ENCODE data around the gene POLH.
"Not testable (repeated sequence)": the region's sequence is repeated elsewhere in the genome, so short reads cannot be mapped to it uniquely, and the experiment has no call there.

POLH gene

DNA sequence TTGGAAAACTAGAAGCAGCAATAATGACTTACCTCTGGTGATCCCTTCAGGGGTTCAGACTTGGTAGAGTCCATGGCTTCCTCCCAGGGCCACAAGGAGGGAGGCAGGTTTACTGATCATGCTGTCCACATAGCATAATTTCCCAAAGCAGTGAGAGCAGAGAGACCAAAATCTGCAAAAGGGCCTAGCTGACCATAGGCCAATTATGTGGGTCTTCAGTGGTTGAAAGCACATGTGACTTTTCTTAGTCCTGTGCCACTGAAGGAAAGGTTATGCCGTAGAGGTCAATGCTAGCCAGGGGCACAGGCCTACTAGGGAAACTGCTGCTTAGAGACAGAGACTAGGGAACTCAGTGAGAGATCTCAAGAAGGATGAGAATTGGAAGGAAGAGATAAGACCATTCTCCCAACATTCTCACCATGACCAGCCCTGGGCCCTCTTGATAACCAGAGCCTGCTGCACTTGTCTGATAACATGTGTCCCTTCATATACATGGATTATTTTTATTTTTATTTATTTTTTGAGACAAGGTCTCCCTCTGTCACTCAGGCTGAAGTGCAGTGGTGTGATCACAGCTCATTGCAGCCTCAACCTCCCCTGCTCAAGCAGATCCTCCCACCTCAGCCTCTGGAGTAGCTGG lies 55.1 kb downstream of the POLH start:
- DNase-seq = no peak

DNA sequence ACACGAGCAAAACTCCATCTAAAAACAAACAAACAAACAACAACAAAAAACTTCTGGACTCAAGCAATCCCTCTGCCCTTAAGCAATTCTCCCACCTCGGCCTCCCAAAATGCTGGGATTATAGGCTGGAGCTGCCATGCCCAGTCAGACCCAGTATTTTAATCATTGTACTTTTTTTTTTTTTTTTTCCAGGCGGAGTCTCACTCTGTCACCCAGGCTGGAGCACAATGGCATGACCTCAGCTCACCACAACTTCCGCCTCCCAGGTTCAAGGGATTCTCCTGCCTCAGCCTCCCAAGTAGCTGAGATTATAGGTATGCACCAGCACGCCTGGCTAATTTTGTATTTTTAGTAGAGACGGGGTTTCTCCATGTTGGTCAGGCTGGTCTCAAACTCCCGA lies 57.0 kb downstream of the POLH start:
- DNase-seq = not testable (repeated sequence)

DNA sequence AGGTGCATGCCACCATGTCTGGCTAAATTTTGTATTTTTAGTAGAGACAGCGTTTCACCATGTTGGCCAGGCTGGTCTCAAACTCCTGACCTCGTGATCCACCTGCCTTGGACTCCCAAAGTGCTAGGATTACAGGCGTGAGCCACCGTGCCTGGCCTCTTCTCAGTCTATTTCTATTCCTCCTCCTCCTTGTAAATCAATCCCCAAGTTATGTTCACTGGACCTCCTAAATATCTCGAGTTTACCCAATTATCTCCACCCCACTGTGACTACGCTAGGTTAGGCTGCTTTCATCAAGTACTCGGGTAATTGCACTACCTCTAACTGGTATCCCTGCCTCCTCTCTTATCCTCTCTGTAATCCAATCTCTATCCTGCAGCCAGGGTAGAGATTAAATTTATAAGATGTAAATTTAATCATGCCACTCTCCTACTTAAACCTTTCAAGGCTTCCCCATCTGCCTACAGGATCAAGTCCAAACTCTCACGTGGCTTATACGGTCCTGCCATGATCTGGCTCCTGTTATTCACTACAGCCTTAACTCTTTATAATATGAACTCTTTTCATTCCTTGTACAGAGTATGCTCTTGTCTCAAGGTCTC lies 58.8 kb downstream of the POLH start:
- DNase-seq = no peak

DNA sequence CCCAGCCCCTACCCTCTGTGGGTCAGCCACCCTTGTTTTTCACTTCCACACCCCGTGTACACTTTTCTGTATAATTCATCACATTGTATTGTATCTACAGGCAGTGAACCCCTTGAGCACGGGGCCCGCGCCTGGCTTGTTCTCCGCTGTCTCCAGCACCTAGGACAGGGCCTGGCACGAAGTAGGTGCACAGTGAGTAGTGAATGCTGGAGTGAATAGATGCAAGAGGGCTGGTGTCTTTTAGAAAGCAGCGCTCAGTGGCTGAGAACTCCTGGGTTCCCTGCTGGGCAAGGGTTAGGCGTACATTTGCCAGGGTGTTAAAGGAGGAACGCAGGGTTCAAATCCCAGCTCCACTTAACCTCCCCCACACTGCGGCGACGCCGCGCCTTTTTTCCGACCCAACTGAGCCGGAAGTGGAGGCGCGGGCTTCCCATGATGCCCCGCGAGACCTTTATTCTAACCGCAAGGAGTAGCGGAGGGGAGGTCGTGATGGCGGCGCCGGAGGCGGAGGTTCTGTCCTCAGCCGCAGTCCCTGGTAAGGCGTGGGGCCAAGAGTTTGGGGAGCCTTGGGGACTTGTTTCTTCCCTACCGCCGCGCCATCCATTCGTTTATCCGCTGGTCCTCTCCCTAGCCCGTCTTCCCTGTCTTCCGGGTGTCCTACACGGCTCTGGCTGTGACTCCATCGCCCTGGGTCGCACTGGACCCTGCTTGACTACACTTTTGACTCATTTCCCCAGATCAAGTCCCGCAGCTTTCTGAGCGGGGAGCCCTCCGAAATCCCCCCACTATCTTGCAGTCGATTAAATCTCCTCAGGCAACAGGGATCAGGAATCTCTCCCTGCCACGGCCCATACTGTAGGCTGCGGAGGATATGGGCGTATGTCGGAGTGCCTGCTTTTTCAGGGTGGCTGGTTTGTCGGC lies 59.7 kb downstream of the POLH start, which contains the start of gene MAD2L1BP:
Gene MAD2L1BP, plus strand, starts transcription at position 454 of the 921 bp plus-strand sequence. Its CDS starts 36 bp downstream, at position 490.
- peak; percentile 29 to 90 (median 71) for DNase-seq

DNA sequence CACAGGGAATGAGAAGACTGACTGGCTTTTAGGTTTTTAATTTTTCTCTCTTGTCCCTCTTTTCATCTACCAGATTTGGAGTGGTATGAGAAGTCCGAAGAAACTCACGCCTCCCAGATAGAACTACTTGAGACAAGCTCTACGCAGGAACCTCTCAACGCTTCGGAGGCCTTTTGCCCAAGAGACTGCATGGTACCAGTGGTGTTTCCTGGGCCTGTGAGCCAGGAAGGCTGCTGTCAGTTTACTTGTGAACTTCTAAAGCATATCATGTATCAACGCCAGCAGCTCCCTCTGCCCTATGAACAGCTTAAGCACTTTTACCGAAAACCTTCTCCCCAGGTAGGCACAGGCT lies 60.3 kb downstream of the POLH start:
- DNase-seq = peak in 1 of 51 donors; percentile 35

DNA sequence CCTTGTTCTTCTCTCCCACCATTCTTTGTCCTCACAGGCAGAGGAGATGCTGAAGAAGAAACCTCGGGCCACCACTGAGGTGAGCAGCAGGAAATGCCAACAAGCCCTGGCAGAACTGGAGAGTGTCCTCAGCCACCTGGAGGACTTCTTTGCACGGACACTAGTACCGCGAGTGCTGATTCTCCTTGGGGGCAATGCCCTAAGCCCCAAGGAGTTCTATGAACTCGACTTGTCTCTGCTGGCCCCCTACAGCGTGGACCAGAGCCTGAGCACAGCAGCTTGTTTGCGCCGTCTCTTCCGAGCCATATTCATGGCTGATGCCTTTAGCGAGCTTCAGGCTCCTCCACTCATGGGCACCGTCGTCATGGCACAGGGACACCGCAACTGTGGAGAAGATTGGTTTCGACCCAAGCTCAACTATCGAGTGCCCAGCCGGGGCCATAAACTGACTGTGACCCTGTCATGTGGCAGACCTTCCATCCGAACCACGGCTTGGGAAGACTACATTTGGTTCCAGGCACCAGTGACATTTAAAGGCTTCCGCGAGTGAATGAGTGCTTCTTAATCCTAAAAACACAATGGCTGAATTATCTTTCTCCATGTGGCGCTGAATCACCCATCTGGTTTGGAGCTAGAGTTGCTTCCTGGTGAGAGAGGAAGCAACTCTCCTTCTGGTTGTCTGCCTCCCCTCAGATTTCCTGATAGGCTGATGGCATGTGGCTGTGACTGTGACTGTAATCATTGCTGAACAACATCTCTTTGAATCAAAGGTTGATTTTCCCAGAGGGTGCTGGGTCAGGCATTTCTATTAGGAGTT lies 64.2 kb downstream of the POLH start:
- DNase-seq = no peak

DNA sequence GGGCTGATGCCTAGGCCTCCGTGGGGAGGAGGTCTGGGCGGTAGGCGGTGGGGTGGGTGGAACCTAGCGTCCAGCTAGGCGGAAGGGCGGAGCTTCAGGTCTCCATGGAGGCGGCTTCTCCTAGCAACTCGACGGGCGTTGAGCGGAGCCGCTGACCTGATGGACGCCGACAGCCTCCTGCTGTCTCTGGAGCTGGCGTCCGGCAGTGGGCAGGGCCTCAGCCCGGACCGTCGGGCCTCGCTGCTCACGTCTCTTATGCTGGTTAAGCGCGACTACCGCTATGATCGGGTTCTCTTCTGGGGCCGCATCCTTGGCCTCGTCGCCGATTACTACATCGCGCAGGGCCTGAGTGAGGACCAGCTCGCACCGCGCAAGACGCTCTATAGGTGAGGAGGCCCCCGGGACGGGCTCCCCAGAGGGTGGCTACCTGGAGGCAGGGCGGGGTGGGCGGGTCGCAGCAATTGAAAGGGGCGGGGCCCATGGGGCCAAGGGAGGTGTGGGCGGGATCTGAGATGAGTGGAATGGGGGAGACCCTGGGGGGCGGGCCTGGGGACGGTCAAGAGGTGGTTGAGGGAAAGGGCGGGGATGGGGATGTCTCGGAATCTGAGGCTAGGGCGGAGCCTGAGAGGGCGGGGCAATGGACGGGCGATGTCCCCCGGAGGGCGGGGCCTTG lies 69.1 kb downstream of the POLH start, which contains the start of gene RSPH9:
Gene RSPH9, plus strand, starts transcription at position 97 of the 673 bp plus-strand sequence. Its CDS starts 63 bp downstream, at position 160.
- peak in 21 of 51 donors; percentile 10 to 52 (median 26) for DNase-seq

DNA sequence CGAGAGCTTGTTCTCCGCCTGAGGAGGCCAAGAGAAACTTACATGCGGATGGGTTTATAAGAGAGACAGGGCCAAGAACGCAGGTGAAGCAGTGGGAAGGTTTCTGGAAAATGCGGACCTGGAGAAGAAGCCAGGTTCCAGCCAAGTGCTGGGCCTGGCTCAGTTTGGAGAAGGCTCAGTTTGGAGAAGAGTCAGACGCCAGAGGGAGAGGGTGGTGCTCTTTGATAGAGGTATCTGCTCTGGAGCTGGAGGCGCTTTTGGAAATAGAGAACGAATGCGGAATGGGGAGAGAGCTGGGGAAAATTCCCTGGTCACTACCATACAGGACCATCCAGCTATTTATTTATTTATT lies 69.6 kb downstream of the POLH start:
- DNase-seq = peak in 1 of 51 donors; percentile 8

DNA sequence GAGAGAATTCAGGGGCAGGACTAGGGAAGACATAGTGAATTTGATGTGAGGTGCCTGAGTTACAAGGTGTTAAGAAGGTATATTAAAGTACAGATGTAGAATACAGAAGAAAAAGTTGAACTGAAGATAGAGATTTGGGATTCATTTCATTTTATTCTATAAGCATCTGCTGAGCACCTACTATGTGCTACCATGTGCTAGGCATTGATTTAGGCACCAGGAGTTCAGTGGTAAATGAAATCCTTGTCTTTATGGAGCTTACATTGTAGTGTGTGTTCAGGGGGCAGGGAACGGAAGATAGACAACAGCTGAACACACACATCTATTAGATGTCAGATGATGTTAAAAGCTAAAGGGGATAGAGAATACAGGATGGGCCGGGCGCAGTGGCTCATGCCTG lies 71.6 kb downstream of the POLH start:
- DNase-seq = no peak

DNA sequence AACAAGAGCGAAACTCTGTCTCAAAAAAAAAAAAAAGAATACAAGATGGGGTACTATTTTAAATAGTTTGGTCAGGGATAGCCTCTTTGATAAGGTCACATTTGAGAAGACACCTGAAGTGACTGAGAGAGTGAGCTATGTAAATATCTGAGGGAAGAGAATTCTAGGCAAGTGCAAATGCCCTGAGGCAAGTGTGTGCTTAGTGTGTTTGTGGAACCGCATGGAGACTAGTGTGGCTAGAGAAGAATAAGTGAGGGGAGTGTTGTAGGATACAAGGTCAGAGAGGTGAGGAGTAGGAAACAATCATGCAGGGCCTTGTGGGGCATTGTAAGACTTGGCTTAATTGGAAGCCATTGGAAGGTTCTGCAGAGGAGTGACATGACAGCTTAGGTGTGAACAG lies 72.3 kb downstream of the POLH start:
- no peak for DNase-seq

DNA sequence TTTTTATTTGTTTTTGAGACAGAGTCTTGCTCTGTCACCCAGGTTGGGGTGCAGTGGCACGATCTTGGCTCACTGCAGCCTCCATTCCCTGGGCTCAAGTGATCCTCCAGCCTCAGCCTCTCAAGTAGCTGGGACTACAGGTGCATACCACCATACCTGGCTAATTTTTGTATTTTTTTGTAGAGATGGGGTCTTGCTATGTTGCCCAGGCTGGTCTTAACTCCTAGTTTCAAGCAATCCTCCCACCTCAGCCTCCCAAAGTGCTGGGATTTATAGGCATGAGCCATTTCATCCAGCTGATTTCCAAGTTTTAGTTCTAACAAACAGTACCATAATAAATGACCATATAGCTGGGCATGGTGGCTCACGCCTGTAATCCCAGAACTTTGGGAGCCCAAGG lies 76.8 kb downstream of the POLH start:
- DNase-seq = not testable (repeated sequence)

DNA sequence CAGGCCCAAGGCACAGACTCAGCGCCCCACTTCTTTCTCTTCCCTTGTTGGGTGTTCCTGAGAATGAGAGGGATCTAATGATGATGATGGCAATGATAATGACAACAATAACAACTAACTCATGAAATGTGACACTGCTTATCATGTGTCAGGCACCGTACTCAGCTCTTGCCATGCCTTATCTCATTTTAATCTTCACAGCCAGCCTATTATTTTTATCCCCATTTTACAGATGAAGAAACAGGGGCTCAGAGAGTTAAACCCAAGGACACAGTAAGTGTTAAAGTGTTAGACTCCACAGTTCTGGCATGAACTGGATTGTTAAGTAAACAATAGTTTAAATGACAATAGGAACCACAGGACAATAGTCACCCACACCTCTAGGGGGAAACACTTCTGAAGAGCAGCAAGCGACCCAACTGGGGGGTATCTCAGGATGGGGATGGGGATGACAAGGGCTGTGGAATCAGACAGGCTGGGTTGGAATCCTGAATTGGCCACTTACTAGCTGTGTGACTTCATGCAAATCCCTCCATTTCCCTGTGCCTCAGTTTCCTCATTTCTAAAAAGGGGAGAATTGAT lies 81.3 kb downstream of the POLH start:
- DNase-seq = no peak

DNA sequence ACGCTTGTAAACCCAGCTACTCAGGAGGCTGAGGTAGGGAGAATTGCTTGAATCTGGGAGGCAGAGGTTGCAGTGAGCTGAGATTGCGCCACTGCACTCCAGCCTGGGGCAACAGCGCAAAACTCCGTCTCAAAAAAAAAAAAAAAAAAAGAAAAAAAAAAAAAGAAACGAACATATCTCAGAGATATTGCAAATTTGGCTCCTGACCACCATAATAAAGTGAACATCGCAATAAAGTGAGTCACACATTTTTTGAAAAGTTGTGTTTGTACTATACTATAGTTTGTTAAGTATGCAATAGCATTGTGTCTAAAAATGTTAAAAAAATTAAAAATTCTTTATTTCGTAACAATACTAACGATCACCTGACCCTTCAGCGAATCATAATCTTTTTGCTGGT lies 82.2 kb downstream of the POLH start:
- no peak for DNase-seq

DNA sequence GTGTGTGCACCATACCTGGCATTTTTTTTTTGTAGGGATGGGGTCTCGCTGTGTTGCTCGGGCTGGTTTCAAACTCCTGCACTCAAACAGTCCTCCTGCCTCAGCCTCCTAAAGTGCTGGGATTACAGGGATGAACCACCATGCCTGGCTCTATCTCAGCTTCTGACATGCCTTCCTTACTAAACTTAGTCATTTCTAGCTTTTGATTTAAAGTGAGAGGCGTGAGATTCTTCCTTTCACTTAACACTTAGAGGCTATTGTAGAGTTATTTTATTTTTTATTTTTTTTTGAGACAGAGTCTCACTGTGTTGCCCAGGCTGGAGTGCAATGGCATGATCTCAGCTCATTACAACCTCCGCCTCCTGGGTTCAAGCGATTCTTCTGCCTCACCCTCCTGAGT lies 87.0 kb downstream of the POLH start:
- DNase-seq = not testable (repeated sequence)
